ENCODE measurements around the gene MSRB1.

The MSRB1 gene, protein sequence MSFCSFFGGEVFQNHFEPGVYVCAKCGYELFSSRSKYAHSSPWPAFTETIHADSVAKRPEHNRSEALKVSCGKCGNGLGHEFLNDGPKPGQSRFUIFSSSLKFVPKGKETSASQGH

DNA sequence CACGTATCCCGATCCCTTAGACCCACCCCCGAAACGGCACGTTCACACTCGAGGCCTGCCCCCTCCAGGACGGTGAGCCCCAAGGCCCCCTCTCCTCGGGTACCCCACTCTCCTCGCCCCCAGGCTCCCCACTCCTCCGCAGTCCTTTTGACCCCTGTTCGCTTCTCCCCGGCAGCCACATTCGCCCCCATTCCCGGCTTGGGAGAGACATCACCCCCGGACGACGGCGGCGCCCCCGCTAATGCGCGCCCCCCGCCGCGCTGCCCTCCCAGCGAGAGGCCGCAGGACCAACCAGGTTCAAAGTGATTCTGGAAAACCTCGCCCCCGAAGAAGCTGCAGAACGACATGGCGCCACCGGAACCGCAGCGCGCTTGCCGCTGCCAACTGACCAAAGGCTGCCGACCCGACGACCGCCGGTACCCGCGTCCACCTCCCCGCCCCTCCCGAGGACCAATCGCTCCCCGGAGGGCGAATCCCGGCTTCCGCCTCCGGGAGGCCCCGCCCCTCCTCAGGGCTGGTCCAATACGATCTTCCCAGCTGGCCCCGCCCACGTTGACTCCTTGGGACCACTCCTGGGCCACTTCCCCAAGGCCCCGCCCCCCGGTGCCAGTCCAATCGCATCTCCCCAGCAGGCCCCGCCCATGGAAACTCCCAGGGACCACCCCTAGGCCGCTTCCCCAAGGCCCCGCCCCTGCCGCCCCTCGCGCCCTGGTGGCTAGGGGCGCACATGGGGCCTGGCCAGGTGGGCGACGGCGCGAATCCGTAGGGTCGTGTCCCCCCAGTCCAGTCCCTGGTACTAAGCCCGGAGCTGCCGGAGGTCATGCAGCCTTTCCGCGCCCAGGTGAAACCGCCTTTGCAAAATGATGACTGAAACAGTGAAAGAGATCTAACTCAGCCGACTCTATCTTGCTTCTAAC lies at the start of gene MSRB1:
MSRB1 (minus strand) TSS at position 390 of the 917 bp plus-strand sequence; CDS start at position 347, 43 bp downstream.
- DNase-seq (ENCODE audit: low read depth in 2 of 2) = peak; percentile 97 to 99

DNA sequence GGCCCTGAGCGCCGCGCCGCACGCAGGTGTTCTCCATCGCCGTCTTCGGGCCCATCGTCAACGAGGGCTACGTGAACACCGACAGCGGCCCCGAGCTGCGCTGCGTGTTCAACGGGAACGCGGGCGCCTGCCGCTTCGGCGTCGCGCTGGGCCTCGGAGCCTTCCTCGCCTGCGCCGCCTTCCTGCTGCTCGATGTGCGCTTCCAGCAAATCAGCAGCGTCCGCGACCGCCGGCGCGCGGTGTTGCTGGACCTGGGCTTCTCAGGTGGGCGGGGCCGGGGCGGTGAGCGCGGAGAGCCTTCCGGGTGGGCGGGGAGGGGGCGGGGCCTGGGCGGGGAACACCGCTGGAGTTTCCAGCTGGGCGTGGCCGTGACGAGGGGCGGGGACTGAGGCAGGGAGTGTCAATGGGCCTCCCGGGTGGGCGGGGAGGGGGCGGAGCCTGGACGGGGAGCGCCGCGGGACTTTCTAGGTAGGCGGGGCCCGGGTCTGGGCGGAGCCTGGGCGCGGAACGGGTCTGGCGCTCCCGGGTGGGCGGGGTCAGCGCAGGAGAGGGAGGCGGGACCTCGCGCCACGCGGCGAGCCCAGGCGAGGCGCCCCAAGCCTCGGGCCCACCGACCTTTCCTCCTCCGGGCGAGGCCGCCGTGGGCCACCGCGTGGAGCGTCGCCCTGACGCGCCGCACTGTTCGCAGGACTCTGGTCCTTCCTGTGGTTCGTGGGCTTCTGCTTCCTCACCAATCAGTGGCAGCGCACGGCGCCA lies 49.1 kb upstream of the MSRB1 start:
- peak; percentile 99 for DNase-seq (ENCODE audit: low read depth in 2 of 2)

DNA sequence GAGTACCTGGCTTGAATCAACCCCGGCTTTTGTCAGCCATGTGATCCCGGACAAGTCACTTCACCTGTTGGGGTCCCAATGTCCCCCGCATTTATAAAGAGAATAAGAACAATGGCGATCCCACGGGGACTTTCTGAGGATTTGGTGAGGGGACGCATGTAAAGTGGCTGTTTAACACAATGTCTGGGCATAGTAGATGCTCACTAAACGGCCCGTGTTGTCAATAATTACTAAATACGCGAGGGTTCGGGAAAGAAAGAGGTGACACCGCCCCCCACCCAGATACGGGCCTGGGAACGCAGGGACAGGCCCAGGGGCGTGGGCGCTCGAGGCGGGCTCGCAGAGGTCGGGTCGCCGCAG lies 48.6 kb upstream of the MSRB1 start:
- DNase-seq (ENCODE audit: low read depth in 2 of 2) = no peak

DNA sequence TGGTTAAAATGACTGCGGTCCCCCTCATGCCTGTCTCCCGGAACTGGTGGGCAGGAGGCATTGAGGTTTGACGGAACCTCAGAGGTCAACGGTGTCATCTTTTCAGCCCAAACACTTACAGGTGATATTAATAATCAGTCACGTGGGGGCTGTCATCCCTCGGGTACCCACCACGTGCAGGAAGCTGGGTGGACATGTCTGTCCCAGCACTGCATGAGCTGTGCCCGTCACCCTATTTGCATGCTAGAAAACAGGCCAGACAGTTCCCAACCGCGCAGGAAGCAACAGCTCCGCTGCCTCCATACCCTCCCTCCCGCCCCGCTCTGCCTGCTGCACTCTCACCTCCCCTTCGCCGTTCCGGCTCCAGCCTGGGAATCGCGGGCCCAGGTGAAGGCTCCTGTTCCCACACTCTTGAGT lies 48.1 kb upstream of the MSRB1 start:
- no peak for DNase-seq (ENCODE audit: low read depth in 2 of 2)

DNA sequence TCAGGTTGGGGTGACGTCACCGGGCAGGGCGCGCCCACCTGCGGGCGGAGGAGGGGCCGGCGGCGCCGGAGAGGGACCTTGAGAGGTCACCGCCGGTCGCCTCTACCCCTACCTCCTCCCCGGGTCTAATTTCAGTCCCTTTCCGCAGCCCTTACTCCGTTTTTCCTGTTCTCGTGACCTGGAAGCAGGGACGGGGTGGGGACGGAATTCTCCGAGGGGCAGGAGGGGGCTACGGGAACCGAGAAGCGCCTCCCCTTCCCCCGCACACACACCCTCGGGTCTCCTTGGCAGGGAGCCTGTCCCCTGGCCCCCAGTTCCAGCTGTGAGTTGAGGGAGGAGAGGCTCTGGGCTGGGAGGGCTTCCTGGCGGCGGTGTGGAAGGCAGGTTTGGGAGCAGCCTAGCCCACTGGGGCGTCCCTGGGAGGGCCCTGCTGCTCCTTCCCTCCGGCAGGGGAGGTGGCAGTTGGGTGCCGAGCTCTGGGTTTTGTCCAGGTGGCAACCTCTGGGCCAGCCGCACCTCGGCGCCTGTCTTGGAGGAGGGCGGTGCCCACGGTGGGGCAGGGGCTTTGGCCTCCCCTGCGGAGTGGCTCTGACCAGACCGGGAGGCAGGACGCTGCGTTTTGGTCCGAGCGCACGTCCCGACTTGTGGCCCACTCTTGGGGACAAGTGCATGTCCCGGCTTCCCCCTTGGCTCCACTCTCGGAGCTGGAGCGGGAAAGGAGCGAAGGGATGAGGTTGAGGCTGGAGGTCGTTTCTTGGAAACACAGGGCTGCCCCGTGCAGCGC lies 47.5 kb upstream of the MSRB1 start:
- DNase-seq (ENCODE audit: low read depth in 2 of 2) = peak in 1 of 2 donors; percentile 36

DNA sequence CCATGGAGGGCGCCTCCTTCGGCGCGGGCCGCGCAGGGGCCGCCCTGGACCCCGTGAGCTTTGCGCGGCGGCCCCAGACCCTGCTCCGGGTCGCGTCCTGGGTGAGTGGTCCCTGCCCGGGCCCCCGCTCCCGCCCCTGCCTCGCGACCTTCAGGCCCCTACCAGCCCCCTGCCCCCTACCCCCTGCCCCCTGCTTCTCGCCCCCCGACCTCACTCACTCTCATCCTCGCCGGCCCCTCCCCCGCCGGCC lies 47.0 kb upstream of the MSRB1 start:
- DNase-seq (ENCODE audit: low read depth in 2 of 2) = no peak

DNA sequence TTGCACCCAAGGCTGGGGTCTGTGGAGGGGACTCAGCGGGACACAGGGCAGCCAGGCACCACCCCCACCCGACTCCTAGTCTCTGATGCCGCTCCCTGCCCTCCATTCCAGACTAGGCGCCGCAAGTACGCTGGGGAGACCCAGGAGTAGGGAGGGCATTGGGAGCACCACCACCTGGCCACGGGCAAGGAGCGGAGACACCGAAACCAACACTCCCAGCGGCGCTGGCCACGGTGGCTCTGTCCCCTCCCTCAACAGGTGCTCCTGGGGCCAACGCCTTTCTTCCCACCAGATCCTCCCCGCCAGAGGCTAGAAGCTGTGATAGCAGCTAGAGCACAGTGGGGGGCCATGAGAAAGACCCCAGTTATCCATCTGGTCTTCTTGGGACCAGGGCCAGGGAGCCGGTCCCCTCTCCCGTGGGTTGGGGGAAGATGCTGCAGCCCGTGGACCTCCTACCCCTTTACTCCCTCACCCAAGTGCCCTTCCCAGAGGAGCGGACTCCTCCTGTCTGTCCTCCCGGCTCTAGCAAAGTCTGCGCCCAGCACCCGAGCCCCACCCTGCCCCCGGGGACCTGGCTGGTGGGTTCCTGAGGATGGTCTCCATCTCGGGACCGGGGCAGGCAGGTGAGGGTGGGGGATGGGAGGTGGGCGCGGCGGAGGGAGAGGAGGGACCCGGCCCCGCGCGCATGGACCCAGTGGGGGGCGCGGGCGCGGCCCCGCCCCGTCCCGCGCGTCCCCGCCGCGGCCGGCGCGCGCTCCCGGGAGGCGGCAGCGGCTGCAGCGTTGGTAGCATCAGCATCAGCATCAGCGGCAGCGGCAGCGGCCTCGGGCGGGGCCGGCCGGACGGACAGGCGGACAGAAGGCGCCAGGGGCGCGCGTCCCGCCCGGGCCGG lies 46.5 kb upstream of the MSRB1 start, which contains the start of gene SYNGR3:
SYNGR3 (plus strand) TSS at position 762 of the 892 bp plus-strand sequence. CDS start 133 bp downstream, outside the sequence.
- DNase-seq (ENCODE audit: low read depth in 2 of 2) = no peak

DNA sequence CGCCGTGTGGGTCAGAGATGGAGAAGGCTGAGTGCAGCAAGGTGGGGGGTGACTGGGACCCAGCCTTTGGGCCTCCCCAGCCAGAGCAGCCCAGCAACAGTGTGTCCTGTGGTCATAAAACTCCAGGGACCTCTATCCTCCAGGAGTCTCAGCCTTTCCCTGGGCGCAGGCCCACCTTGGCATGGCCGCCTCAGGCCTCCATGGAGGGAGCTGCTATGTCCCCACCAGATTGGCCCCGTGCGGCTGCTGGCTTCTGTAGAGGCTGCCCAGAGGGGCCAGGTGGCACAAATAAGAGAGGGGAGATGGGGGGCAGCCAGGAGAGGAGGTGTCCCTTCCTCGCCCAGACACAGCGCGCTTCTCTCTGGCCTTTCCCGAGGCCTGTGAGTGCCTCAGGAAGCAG lies 44.2 kb upstream of the MSRB1 start:
- no peak for DNase-seq (ENCODE audit: low read depth in 2 of 2)

DNA sequence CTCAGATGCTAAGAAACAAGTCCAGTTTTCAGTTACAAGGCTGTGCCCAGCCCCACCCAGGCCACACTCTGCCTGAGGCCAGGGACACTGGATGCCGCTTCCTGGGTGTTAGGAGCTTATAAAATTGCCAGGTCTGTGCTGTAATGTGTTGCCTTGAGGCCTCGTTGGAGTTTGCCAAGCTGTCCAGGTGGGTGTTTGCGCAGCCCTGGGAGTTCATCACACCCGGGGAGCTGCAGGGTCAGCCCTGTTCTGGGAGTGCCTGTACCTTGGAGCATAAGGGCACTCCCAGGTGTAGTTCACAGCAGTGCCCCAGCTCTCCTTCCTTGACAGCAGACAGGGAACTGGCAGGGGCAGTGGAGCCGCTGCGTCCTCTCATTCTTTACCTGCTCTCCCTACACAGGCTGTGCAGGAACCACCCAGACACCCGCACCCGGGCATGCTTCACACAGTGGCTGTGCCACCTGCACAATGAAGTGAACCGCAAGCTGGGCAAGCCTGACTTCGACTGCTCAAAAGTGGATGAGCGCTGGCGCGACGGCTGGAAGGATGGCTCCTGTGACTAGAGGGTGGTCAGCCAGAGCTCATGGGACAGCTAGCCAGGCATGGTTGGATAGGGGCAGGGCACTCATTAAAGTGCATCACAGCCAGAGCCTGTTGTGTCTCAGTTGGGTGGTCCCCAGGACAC lies 42.6 kb upstream of the MSRB1 start:
- DNase-seq (ENCODE audit: low read depth in 2 of 2) = no peak

DNA sequence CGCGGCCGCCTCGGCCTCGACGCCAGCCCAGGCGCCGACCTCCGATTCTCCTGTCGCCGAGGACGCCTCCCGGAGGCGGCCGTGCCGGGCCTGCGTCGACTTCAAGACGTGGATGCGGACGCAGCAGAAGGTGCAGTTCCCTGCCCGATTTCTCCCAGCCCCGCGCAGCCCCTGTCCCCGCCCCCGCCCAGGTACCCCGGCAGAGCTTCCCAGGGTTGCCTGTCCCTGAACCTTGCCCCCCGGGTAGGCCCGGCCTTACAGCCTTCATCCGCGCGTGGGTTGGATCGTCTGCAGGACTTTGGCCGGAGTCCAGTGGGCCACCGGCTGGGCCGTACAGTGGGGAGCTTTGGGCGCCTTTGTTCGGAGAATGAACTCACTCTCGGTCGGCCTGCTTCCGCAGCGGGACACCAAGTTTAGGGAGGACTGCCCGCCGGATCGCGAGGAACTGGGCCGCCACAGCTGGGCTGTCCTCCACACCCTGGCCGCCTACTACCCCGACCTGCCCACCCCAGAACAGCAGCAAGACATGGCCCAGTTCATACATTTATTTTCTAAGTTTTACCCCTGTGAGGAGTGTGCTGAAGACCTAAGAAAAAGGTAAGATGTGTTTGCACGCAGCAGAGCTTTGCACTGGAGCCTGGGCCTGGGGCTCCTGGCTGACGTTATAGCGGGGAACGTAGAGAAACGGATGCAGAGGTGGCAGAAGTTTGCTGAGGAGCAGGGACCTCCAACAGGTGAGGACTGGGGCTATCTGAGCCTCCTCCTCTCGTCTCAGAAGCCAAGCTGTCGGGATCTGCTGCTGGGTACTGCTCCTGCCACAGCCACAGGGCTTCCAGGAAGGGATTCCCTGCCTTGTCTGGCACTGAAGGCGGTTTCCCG lies 41.6 kb upstream of the MSRB1 start:
- no peak for DNase-seq (ENCODE audit: low read depth in 2 of 2)

DNA sequence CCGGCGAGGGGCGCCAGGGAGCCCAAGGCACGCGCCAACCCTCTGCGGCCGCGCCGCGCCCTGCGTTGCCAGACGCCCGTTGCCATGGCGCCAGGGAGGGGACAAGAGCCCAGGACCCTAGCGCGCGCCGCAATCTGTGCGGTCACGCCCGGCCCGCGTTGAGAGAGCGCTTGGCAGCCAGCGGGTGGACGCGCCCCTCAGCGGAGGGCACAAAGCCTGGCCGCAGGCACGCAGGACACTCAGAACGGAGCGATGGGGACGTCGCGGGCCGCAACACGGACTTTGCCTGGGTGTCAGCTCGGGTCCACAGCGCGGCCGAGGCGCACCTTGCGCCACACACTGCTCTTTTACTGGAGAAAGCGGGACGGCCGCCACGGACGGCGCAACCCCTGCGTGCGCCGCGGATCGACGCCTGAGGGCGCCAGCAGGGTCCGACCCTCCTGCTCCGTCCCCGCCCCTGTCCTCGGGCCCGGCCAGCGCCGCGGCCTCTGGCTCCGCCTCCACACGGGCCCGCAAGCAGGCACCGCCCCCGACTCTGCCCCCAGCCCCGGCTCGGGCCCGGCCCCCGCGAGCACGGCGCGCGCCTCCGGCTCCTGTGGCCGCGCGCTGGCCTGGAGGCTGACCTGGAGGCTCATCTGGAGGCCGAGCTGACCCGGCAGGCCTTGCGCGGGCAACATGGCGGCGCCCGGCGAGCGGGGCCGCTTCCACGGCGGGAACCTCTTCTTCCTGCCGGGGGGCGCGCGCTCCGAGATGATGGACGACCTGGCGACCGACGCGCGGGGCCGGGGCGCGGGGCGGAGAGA lies 40.7 kb upstream of the MSRB1 start, which contains the start of gene GFER:
GFER (plus strand) TSS at position 650 of the 803 bp plus-strand sequence; CDS start at position 676, 26 bp downstream.
- DNase-seq (ENCODE audit: low read depth in 2 of 2) = peak in 1 of 2 donors; percentile 65

DNA sequence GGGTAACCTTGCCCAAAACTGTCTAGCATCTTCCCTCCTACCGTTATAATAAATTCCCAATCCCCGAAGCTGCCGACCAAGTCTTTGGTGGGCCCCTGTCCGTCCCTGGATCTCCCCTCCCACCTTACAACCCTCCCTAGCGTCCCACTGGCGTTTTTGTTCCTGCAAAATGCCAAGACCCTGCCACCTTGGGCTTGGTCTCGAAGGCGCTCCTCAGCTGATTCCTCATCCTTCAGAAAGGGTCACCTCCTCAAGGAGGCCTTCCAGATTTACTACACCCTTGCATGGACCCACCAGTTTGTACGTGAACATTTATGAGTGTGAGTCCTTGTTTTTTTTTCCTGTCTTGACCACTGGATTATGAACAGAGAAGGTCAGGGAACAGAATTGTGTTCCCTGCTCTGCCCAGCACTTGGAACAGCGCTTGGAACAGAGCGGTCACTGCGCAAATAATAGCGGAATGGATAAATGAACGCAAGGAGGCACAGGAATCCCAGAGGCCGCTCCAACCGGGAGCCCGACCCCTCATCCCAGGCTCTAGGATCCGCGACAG lies 40.1 kb upstream of the MSRB1 start:
- DNase-seq (ENCODE audit: low read depth in 2 of 2) = no peak

DNA sequence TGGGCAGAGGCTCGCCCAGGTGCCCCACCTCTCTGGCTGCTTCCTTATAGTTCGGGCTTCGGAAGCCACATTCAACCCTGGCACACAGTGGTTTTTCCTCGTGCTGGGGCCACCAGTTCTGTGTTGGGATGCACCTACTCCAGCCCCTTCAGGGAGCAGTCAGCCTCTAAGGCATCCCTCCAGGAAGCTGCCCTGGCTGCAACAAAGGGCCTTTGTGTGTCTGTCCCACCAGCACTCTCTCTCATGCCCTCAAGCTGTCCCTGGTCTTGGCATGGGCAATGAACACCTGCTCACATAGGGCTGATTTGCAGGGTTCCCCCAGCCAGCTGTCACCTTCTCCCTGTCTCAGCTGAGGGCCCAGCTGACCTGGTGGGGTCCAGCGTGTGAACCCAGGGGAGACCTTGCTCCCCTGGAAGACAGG lies 39.0 kb upstream of the MSRB1 start:
- no peak for DNase-seq (ENCODE audit: low read depth in 2 of 2)

DNA sequence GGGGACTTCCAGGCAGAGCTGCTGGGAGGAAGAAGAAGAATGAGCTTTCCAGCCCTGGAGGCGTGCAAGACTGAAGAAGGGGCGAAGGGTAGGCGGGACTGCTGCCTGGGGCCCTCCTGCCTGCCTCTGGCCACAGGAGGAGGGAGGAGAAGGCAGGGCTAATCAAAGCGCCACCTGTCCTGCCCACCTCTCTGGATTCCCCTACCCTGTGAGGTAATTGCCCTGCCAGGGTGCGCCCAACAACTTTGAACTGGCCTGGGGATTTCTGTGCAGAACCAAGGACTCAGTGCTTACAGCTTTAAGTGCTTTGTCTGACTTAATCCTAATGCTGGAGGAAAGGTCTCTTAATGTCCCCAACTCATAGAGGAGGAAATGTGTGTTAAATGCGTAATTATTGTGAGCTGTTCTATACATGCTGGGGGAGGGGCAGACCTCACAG lies 38.4 kb upstream of the MSRB1 start, which contains the start of gene NOXO1:
NOXO1 (minus strand) TSS at position 72 of the 439 bp plus-strand sequence. CDS start 290 bp downstream, outside the sequence.
- DNase-seq (ENCODE audit: low read depth in 2 of 2) = no peak

DNA sequence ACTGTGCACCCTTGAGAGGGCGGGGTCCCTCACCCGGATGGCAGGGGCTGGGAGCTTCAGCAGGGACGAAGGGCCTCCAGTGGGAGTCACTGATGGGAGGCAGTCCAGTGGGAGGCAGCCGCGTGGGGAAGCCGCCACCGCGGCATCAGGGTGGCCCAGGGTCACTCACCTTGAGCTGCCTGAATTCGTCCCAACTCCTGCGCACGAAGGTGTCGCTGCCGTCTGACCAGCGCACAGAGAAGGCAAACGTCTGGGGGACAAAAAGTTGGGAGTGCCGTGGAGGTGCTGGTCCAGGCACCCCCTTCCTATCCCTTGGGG lies 37.7 kb upstream of the MSRB1 start:
- DNase-seq (ENCODE audit: low read depth in 2 of 2) = no peak

DNA sequence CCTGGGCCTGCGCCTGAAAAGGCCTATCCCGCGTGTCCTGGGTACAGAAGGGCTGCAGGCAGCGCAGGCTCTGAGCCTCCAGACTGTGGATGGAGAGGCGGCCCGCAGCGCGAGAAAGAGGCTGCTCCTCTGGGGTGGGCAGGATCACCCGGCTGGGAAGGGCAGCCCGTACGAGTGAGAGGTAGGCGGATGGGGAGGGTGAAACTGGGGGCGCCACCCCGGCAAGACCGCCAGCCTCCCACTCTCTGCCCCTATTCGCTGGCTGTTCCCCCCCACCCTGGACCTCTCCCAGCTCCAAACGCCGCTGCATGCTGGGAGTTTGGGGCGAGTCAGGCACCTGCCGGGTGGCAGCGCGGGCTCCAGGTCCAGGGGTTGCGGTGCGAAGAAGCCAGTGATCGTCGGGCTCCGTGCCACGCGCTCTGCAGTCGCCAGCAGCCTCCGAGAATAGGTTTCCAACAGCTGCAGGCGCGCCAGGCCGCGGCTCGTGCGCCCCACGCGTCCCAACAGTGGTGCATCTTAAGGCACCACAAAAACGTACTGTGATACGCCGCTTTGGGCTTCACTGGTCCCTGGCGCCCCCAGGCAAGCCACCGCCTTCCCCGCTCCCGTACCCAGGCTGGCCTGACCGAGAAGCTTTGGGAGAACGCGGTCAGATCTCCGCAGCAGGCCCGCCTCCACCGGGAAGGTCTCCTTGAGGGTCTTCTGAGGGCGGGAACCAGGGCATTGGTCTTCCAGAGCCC lies 37.2 kb upstream of the MSRB1 start:
- no peak for DNase-seq (ENCODE audit: low read depth in 2 of 2)
